Pancreas (tissue), 10 donors: ENCODE results near the gene ZNF574. TPM values are rescaled to one million over a fixed set of nuclear protein-coding genes. Genes with fewer than 3 reads are reported as not detected.

Source experiments
- ATAC-seq, 4 donors: fragments of 200-7000 bp; cut with Tn5 transposase; one replicate each; pipeline versions ENCODE4 v1.8.0 to v1.9.1; 2020; ENCODE audit warnings: mild to moderate bottlenecking in 4 of 4, moderate library complexity in 4 of 4
- DNase-seq, 6 donors: peaks; one replicate each; pipeline ENCODE4 v3.0.0-alpha.2; 2020
- FAIRE-seq: peaks from 2 replicates; lab custom pipeline; 2012; peaks lifted over from hg19 to GRCh38; lab: Jason Lieb, UNC
- H3K27ac ChIP-seq, 4 donors: fragments of 200-600 bp; sonication (generic); 1 replicate in 3 of 4; 2 replicates in 1 of 4; pipeline versions ENCODE4 v1.5.0 to v1.8.0; 2020
- H3K27me3 ChIP-seq, 4 donors: fragments of 200-600 bp; one replicate each; pipeline ENCODE4 v1.8.0; 2021
- H3K36me3 ChIP-seq, 3 donors: fragments of 200-600 bp; sonication (generic) in 1 of 3; one replicate each; pipeline versions ENCODE4 v1.5.0 to v1.8.0; 2020 to 2021
- H3K4me1 ChIP-seq, 3 donors: fragments of 200-600 bp; one replicate each; pipeline ENCODE4 v1.8.0; 2021
- H3K4me3 ChIP-seq, 4 donors: fragments of 200-600 bp; sonication (generic) in 2 of 4; one replicate each; pipeline versions ENCODE4 v1.5.0 to v1.8.0; 2020 to 2021
- H3K9me3 ChIP-seq, 4 donors: fragments of 200-600 bp; one replicate each; pipeline ENCODE4 v1.8.0; 2021
- whole genome bisulfite sequencing, 2 donors: extraction: QIAGEN DNeasy Blood & Tissue Kit; methylation state at CpG; one replicate each; pipeline ENCODE4 v1.1.7; 2013; 5-methylcytosine and 5-hydroxymethylcytosine counted together
- intact Hi-C, 3 donors: fragments of 100-400 bp; cut with DNase I; formaldehyde crosslinking; loops; one replicate each; pipeline versions ENCODE4 v1.11.1 to v1.14.2; 2022
- polyA plus RNA-seq, 2 donors: library from polyadenylated mRNA; stranded (reverse); fragments of 200-250 nt; gene quantifications; one replicate each; pipeline ENCODE4 v1.2.3, GENCODE V29; 2013
- total RNA-seq, 6 donors: library from RNA; stranded (reverse); fragmentation: NEBNext Ultra II Directional in 4 of 6; extraction: Animal tissue kit (Norgen Biotek cat#: 25700) in 4 of 6; gene quantifications; one replicate each; pipeline versions ENCODE4 v1.2.1 to v1.2.4, GENCODE V29; 2021 to 2023
- TF ChIP-seq, protein P1 (sequence below), 4 donors: fragments of 200-600 bp; sonication (generic) in 3 of 4; IDR thresholded peaks; one replicate each; pipeline versions ENCODE4 v1.5.0 to v1.8.0; 2021; ENCODE audit warnings: antibody characterized with exemption in 4 of 4
- donor health status: healthy with polysubstance abuse.
- donor health status: DM: no; HTN: no; CAD: no; lungs with moderate emphysema.
- donor health status: DM: no; HTN: no; CAD: no.
- donor health status: control.
- donor health status: control.
- donor health status: Bipolar disorder and iron deficiency.
- donor health status: DM: yes; HTN: yes; CAD: no.
- donor health status: DM: no; HTN: no; CAD: no.
- donor health status: DM: no; HTN: no; CAD: no.
- donor health status: DM: yes; HTN: yes; CAD: no.

Gene ZNF574
- total and polyA plus RNA-seq, 8 donors, result 3.9 to 8.5 (median 5.8) TPM

- Histone ChIP-seq H3K27me3 (peaks cover 0 to 6% (median 0%) of the 10 kb centered on the region in 4 donors), H3K36me3 (no peaks in the 10 kb centered on the region), H3K27ac (no peak overlapping the region), H3K9me3 (no peaks in the 10 kb centered on the region), H3K4me3 (peak overlapping the region in 1 of 4 donors; percentile 7), H3K4me1 (no peaks in the 10 kb centered on the region)
- intact Hi-C loops, result loop anchor here (5.0 to 10.0 kb wide), 3 partner anchors 53 to 165 kb away; no protein-coding TSS in a partner anchor
- TF ChIP-seq, protein P1, sequence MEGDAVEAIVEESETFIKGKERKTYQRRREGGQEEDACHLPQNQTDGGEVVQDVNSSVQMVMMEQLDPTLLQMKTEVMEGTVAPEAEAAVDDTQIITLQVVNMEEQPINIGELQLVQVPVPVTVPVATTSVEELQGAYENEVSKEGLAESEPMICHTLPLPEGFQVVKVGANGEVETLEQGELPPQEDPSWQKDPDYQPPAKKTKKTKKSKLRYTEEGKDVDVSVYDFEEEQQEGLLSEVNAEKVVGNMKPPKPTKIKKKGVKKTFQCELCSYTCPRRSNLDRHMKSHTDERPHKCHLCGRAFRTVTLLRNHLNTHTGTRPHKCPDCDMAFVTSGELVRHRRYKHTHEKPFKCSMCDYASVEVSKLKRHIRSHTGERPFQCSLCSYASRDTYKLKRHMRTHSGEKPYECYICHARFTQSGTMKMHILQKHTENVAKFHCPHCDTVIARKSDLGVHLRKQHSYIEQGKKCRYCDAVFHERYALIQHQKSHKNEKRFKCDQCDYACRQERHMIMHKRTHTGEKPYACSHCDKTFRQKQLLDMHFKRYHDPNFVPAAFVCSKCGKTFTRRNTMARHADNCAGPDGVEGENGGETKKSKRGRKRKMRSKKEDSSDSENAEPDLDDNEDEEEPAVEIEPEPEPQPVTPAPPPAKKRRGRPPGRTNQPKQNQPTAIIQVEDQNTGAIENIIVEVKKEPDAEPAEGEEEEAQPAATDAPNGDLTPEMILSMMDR (IDR thresholded peaks at IDR 0.05), result no peak
- FAIRE-seq (no peak), ATAC-seq (peak in 2 of 4 donors; percentile 11 to 15), DNase-seq (no peak)
- WGBS, 2 donors, result 62 to 67% methylated on average over 19 to 20 of the region's 20 CpGs
These were observed 53.7 kb downstream of the ZNF574 start for GRCh38 chr19:42129399-42130253.

DNA sequence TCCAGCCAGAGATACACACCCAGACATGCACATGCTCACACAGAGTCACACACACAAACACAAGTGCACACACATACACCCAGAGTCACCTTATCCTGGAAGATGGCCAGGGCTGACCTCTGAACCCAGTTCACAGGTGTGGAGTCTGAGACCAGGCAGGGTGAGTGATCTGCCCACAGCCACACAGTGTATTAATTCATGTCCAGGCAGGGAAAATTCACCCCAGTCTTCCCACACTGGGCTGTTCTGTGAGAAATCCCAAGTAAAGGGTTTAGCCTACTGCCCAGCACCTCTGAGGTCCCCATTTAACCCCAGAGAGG is 54.2 kb downstream of the ZNF574 start:
- H3K4me3 ChIP-seq, result peak overlapping the region in 1 of 4 donors; percentile 7
- no peak for DNase-seq
- no peak overlapping the region for H3K27ac ChIP-seq
- intact Hi-C loops, result loop anchor here (5.0 to 10.0 kb wide), 3 partner anchors 52 to 165 kb away; no protein-coding TSS in a partner anchor
- TF ChIP-seq, protein P1 (IDR thresholded peaks at IDR 0.05), result no peak
- FAIRE-seq, result no peak
- no peak for ATAC-seq
- no peaks in the 10 kb centered on the region for H3K9me3 ChIP-seq
- H3K36me3 ChIP-seq, result no peaks in the 10 kb centered on the region
- H3K27me3 ChIP-seq, result peaks cover 0 to 6% (median 0%) of the 10 kb centered on the region in 4 donors
- H3K4me1 ChIP-seq, result no peaks in the 10 kb centered on the region

Other genes with a start within 250 kb of the ZNF574 start
- gene LYPD4, start 231.5 kb upstream of the ZNF574 start, total RNA-seq, result not detected
- not detected for gene LYPD4, start 231.5 kb upstream of the ZNF574 start, polyA plus RNA-seq
- gene DMRTC2, start 231.1 kb upstream of the ZNF574 start, total RNA-seq, result not detected
- not detected for gene DMRTC2, start 231.1 kb upstream of the ZNF574 start, polyA plus RNA-seq
- gene RPS19, start 215.9 kb upstream of the ZNF574 start, total RNA-seq, result 1,000 to 10,000 TPM in 5 of 6 donors, 100 to 1,000 TPM in 1; 939 to 1,697 (median 1,289) TPM
- 1,000 to 10,000 TPM; 1,099 to 2,267 TPM for gene RPS19, start 215.9 kb upstream of the ZNF574 start, polyA plus RNA-seq
- gene CD79A, start 198.9 kb upstream of the ZNF574 start, total RNA-seq, result under 1 TPM in 5 of 6 donors, not detected in 1; 0.16 to 1.00 (median 0.31) TPM
- gene CD79A, start 198.9 kb upstream of the ZNF574 start, polyA plus RNA-seq, result under 1 TPM; 0.11 to 0.23 TPM
- gene ARHGEF1, start 193.0 kb upstream of the ZNF574 start, total RNA-seq, result 10 to 100 TPM; 26.3 to 65.6 (median 37.0) TPM
- gene ARHGEF1, start 193.0 kb upstream of the ZNF574 start, polyA plus RNA-seq, result 100 to 1,000 TPM; 139 to 179 TPM
- under 1 TPM in 5 of 6 donors, not detected in 1; 0.06 to 0.37 (median 0.14) TPM for gene ERFL, start 147.7 kb upstream of the ZNF574 start, total RNA-seq
- gene ERFL, start 147.7 kb upstream of the ZNF574 start, polyA plus RNA-seq, result under 1 TPM; 0.33 to 0.34 TPM
- 10 to 100 TPM; 49.8 to 79.4 (median 66.8) TPM for gene RABAC1, start 116.8 kb upstream of the ZNF574 start, total RNA-seq
- 100 to 1,000 TPM; 117 to 134 TPM for gene RABAC1, start 116.8 kb upstream of the ZNF574 start, polyA plus RNA-seq
- gene ATP1A3, start 81.9 kb upstream of the ZNF574 start, total RNA-seq, result under 1 TPM; 0.09 to 0.44 (median 0.32) TPM
- 1 to 10 TPM in 1 of 2 donors, under 1 TPM in 1; 0.30 to 1.2 TPM for gene ATP1A3, start 81.9 kb upstream of the ZNF574 start, polyA plus RNA-seq
- gene GRIK5, start 6.0 kb upstream of the ZNF574 start, total RNA-seq, result 1 to 10 TPM; 1.9 to 3.6 (median 3.1) TPM
- gene GRIK5, start 6.0 kb upstream of the ZNF574 start, polyA plus RNA-seq, result 10 to 100 TPM in 1 of 2 donors, 1 to 10 TPM in 1; 4.8 to 10.5 TPM
- gene POU2F2, start 56.3 kb downstream of the ZNF574 start, total RNA-seq, result 1 to 10 TPM in 3 of 6 donors, under 1 TPM in 3; 0.56 to 5.6 (median 1.00) TPM
- gene POU2F2, start 56.3 kb downstream of the ZNF574 start, polyA plus RNA-seq, result 1 to 10 TPM; 1.7 to 1.9 TPM
- gene DEDD2, start 141.5 kb downstream of the ZNF574 start, total RNA-seq, result 10 to 100 TPM in 5 of 6 donors, 1 to 10 TPM in 1; 9.7 to 17.8 (median 12.8) TPM
- 10 to 100 TPM; 22.3 to 25.4 TPM for gene DEDD2, start 141.5 kb downstream of the ZNF574 start, polyA plus RNA-seq
- gene ZNF526, start 144.1 kb downstream of the ZNF574 start, total RNA-seq, result 1 to 10 TPM; 5.0 to 7.5 (median 6.2) TPM
- 1 to 10 TPM; 2.4 to 3.9 TPM for gene ZNF526, start 144.1 kb downstream of the ZNF574 start, polyA plus RNA-seq
- 10 to 100 TPM in 5 of 6 donors, 1 to 10 TPM in 1; 9.9 to 19.4 (median 14.5) TPM for gene GSK3A, start 166.4 kb downstream of the ZNF574 start, total RNA-seq
- gene GSK3A, start 166.4 kb downstream of the ZNF574 start, polyA plus RNA-seq, result 10 to 100 TPM; 25.7 to 27.6 TPM
- 10 to 100 TPM; 20.5 to 29.2 (median 22.2) TPM for gene ERF, start 179.0 kb downstream of the ZNF574 start, total RNA-seq
- gene ERF, start 179.0 kb downstream of the ZNF574 start, polyA plus RNA-seq, result 10 to 100 TPM; 36.6 to 48.5 TPM
- 10 to 100 TPM; 27.7 to 37.6 (median 32.0) TPM for gene CIC, start 193.1 kb downstream of the ZNF574 start, total RNA-seq
- 10 to 100 TPM; 47.1 to 65.0 TPM for gene CIC, start 193.1 kb downstream of the ZNF574 start, polyA plus RNA-seq
- under 1 TPM; 0.12 to 0.69 (median 0.34) TPM for gene PRR19, start 226.0 kb downstream of the ZNF574 start, total RNA-seq
- gene PRR19, start 226.0 kb downstream of the ZNF574 start, polyA plus RNA-seq, result under 1 TPM; 0.34 to 0.99 TPM
- gene PAFAH1B3, start 226.5 kb downstream of the ZNF574 start, total RNA-seq, result 10 to 100 TPM in 4 of 6 donors, 1 to 10 TPM in 2; 6.2 to 19.8 (median 10.2) TPM
- 10 to 100 TPM; 18.2 to 24.3 TPM for gene PAFAH1B3, start 226.5 kb downstream of the ZNF574 start, polyA plus RNA-seq
- gene TMEM145, start 237.1 kb downstream of the ZNF574 start, total RNA-seq, result 1 to 10 TPM in 2 of 6 donors, under 1 TPM in 4; 0.46 to 1.5 (median 0.94) TPM
- 1 to 10 TPM; 2.2 to 8.2 TPM for gene TMEM145, start 237.1 kb downstream of the ZNF574 start, polyA plus RNA-seq
- 10 to 100 TPM in 2 of 6 donors, 1 to 10 TPM in 4; 7.3 to 15.9 (median 9.0) TPM for gene MEGF8, start 249.5 kb downstream of the ZNF574 start, total RNA-seq
- 10 to 100 TPM in 1 of 2 donors, 1 to 10 TPM in 1; 8.8 to 14.4 TPM for gene MEGF8, start 249.5 kb downstream of the ZNF574 start, polyA plus RNA-seq